Measurements from ENCODE around the gene HECA.
"Not testable (repeated sequence)": the region's sequence is repeated elsewhere in the genome, so short reads cannot be mapped to it uniquely, and the experiment has no call there.

Gene HECA, protein sequence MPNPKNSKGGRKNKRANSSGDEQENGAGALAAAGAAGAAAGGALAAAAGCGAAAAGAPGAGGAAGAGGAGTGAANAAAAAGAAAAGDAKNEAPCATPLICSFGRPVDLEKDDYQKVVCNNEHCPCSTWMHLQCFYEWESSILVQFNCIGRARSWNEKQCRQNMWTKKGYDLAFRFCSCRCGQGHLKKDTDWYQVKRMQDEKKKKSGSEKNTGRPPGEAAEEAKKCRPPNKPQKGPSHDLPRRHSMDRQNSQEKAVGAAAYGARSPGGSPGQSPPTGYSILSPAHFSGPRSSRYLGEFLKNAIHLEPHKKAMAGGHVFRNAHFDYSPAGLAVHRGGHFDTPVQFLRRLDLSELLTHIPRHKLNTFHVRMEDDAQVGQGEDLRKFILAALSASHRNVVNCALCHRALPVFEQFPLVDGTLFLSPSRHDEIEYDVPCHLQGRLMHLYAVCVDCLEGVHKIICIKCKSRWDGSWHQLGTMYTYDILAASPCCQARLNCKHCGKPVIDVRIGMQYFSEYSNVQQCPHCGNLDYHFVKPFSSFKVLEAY

DNA sequence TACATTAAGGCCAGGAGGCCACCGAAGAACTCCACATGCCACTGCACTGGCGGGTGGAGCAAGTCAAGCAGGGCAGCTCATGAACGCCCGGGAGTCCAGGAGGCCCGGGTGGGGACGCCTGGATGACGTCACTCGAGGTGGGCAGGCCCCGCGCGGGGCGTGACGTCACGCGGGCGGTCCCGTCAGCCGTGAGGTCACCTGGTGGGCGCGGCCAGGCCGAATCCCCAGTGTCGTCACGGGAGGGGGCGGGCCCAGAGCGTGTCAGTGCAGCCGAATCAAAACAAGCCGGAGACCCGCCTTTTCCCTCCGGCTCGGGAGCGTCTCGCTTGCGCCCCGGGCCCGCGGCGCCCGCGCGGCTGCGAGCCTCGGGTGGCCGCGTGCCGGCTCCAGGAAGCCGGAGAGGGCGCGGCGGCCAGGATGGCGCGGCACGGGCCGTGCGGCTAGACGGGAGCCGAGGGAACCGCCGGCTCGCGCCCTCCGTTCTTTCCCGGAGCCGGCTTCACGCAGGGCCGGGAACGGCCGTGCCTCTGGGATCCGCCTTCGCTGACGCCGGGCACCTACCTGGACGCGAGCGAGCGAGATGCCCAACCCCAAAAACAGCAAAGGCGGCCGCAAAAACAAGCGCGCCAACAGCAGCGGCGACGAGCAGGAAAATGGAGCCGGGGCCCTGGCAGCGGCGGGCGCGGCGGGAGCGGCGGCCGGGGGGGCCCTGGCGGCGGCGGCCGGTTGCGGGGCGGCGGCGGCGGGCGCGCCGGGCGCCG, at the start of gene HECA:
HECA (plus strand) TSS at position 264 of the 761 bp plus-strand sequence; CDS start at position 581, 317 bp downstream.
- peak; percentile 39 to 91 (median 83) for DNase-seq

DNA sequence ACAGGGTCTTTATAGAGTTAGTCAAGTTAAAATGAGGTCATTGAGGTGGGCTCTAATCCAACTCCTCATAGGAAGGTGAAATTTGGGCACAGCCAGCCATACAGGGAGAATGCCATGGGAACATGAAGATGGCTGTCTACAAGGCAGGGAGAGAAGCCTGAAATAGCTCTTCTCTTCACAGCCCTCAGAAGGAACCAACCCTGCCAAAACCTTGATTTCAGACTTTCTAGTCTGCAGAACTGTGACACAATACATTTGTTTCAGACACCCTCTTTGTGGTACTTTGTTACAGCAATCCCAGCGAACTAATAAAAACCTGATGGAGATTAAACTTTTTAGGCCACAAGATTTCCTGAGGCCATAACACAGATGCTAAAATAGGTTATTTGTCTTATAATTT, 43.1 kb upstream of the HECA start:
- peak in 1 of 14 donors; percentile 3 for DNase-seq

DNA sequence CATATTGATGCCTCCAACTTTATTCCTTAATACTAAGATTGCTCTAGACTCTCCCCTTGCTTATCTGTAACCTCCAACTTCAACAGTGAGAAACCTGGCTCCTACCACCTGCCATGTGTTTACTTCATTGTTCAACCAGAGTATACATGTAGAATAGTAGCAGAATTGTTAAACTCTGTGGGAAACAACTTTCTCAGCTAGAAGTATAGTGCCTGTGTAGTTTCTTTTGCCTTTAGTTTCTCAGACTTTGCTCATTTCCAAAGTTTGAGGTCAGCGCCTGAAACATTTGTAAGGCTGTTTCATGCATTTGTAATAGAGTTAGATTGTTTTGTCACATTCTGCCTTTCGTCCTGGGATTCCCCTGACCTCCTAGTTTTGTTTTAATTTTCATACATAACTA, 34.9 kb upstream of the HECA start:
- no peak for DNase-seq

DNA sequence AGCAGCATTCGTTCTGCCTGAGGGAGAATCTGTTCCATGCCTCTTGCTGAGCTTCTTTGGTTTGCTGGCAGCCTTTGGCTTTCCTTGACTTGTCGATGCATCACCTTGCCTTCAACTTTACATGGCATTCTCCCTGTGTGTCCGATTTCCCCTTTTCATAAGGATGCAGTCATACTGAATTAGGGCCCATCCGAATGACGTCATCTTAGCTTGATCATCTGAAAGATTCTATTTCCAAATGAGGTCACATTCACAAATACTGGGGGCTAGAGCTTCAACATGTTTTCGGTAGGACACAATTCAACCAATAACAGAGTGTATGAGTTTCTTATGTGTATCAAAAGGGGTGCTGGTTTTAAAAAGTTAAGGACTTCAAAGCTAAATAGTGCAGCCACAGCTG, 27.8 kb upstream of the HECA start:
- DNase-seq, result no peak

DNA sequence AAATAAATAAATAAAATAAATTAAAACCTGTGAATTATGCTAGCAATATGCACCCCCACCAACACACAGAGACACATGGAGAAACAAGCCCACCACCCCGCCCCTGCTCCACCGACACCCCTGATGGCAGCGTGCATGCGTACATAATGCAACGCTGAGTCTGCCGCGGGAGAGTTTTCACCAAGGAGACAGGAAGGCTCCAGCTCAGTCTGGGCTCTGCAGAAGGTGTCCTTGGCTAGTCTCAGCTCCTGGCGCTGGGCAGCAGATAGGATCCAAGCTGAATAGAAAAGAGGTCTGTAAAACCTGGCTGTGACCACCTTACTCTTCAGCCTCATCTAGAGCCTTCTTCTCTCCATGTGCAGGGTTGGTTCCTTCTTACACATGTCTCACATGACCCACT, 26.5 kb upstream of the HECA start:
- DNase-seq, result no peak

DNA sequence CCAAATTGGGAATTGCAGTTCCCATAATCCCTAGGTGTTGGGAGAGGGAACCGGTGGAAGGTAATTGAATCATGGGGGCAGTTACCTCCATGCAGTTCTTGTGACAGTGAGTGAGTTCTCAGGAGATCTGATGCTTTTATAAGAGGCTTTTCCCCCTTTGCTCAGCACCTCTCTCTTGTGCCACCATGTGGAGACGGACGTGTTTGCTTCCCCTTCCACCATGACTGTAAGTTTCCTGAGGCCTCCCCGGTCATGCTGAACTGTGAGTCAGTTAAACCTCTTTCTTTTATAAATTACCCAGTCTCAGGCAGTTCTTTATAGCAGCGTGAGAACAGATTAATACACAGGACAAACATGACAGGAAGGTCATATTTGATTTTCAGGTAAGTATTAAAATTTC, 25.3 kb upstream of the HECA start:
- no peak for DNase-seq

DNA sequence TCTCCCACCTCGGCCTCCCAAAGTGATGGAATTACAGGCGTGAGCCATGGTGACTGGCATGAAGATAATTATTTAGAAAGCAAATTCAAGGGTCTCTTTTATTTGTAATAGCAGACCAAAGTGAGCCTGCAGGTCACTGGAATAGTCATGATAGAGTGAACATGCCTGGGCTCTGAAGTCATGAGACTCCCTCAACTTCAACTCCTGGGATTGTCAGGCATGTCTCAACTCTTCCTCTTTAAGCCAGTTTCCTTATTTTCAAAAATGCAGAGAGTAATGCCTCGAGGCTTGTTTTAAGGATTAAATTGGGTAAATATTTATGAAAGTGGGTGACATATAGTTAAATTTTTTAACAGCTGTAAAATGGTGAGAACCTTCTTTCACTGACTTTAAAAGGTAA, 22.7 kb upstream of the HECA start:
- no peak for DNase-seq

DNA sequence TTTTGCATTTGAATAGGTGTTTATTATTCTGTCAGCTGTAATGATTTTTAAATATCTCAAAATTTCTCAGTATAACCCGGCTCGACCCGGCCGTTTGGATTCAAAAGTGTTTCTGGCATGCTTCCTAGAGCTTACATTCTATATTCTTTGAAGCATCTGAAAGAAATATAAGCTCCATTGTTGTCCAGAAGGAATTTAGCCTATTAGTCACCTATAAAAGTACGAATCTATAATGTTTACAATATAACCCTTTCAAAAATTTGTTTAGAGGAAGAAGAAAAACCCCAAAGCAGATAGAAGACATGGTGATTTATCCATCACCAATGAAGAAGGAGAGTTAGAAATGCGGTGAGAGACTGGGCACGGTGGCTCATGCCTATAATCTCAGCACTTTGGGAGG, 22.3 kb upstream of the HECA start:
- no peak for DNase-seq

DNA sequence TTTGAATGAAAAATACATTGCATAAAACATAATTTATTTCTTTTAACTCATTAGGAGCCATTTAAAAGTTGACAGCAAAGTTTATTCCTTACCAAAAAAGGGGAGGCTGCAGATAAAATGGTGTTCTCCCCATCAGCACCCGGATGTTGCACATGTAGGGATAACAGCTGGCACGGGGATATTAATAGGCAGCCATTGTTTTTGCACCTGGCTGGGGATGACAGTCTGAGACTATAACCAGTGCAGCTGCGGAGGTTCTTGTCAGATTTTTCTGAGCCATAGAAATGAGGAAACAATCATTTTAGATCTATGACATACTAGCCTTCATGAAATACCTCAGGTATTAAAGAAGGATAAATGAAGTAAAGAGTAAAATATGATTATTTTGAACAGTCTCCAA, 20.1 kb upstream of the HECA start:
- DNase-seq, result no peak

DNA sequence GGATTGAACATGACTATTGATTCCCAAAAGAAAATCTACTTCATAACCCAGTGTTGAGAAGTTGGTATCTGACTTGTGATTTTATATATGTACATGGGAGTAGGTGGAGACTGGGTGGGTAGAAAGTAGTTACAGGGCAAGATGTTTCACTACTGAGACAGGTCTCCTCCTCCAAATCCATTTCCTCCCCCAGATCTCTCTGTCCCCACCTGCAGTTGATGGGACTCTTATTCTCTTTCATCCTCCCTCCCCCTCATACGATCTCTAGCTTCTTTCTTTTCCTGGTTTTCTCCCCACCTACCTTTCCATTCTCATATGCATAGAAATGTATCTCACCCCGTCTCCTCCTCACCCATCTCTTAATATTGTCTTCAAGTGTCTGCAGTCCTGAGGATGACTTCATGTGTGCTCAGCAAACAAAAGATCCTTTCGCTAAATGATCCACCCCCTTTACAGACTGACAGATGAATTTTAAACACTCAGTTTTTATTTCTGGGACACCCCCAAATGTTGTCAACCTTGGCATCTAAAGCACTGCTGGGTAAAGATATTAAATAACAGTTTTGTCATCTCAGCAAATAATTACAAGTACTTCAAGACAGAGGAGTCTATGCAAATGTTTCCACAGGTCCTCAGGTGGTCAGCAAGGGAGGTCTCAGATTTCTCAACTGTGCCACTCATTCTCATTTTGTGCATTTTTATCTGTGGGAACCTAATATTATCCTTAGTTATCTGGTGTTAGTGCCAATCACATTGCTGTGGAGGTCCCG, 18.7 kb upstream of the HECA start:
- DNase-seq, result no peak

DNA sequence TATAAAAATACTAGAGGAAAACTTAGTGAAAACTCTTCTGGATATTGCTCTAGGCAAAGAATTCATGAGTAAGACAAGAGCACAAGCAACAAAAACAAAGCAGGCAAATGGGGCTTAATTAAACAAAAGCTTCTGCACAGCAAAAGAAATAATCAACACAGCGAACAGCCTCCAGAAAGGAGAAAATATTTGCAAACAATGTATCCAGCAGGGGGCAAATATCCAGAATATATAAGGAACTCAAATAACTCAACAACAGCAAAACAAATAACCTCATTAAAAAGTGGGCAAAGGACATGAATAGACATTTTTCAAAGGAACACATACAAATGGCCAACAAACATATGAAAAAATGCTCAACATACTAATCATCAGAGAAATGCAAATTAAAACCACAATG, 17.1 kb upstream of the HECA start:
- DNase-seq, result no peak

DNA sequence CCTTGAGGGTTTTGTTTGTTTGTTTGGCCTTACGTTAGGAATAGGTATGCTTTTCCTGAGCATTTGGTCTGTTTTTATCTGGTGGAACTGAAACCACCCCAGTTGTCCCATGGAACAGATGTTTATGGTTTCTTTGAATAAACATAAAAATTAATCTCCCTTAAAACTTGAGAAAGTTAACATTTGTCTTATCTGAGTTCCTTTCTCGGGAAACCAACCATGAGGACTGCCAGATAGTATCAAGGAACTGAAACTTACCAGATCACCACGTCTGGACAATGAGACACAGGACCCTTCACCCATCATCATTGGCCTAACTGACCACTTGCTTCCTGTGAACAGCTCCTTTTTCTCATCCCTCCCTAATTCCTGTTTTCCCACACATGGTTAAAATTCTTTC, 15.3 kb upstream of the HECA start:
- DNase-seq, result no peak

DNA sequence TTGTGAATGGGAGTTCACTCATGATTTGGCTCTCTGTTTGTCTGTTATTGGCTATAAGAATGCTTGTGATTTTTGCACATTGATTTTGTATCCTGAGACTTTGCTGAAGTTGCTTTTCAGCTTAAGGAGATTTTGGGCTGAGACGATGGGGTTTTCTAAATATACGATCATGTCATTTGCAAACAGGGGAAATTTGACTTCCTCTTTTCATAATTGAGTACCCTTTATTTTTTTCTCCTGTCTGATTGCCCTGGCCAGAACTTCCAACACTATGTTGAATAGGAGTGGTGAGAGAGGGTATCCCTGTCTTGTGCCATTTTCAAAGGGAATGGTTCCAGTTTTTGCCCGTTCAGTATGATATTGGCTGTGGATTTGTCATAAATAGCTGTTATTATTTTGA, 12.1 kb upstream of the HECA start:
- not testable (repeated sequence) for DNase-seq

DNA sequence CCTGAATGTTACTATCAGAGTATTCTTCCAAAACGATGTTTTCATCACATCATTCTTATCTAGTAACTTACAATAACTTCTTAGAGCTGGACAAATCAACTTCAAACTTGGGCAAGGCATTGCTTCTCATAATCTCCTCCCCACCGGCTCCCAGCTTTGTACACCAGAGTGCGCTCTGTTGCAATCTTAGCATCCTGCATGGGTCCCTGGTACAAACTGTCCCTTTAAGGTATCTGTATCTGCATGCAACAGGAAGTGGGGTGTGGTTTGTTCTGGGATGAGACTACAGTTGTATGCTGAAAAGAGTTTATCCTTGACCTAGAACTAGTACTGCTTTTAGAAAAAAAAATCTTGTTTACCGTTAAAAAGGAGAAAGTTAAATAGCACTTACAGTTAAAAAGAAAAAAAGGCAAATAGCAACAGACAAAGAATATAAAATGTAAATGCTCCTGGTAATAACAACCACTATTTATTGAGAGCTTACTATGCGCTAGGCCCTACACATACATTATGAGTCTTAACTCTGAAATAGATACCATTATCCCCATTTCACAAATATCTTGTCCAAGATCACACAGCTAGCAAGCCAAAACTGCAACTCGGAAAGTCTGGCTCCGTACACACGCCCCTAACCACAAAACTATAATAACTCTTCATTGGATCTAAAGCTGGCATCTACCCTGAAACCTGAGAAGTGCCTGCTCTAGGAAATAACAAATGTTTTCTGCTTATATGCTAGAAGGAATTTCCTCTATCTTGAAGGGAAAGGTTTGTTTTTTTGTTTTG, 9.8 kb upstream of the HECA start:
- DNase-seq, result no peak

DNA sequence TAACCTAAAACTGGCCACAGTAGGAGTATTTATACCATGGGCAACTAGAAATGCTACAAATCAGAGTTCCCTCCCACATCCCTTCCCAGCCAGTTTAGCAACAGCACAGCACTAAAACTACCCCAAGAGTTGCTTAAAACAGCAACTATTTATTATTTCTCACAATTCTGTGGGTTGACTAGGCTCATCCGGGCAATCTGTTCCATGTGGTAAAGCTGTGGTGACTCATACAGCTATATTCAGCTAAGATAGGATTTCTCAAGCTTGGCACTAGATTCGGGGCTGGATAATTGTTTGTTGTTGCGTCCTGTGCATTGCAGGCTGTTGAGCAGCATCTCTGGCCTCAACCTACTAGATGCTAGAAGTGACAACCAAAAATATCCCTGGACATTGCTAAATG, 8.6 kb upstream of the HECA start:
- no peak for DNase-seq

DNA sequence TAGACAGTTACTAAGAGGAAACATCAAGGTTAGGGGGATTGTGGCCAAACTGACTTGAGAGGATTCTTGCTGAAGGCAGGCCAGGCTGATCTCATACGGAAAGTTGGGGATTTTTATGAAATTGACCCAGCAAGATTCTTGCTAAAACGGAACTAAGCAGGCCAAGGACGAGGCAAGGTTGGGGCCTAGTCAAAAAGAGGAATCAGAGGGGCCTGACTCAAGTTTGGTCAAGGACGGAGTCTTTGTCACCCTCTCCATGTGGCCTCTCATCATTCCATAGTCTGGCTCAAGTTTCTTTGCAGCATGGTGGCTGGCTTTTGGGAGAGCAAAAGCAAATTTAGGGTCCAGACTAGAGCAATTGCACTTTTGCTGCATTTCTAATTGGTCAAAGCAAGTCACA, 7.9 kb upstream of the HECA start:
- no peak for DNase-seq

DNA sequence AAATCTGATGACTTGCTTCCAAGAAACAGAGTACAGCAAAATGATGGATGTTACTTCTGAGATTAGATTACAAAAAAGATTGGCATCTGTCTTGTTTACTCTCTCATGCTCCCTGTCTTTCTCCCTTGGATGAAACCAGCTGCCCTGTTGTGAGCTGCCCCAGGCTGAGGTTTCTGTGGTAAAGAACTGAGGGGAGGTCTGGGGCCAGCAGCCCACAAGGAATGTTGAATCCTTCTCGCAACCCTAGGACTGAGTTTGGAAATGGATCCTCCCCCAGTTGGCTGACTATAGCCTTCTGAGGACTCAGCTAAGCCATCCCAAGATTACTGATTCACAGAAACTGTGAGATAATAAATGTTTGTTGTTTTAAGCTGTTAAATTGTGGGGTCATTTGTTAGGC, 5.6 kb upstream of the HECA start:
- DNase-seq, result no peak

DNA sequence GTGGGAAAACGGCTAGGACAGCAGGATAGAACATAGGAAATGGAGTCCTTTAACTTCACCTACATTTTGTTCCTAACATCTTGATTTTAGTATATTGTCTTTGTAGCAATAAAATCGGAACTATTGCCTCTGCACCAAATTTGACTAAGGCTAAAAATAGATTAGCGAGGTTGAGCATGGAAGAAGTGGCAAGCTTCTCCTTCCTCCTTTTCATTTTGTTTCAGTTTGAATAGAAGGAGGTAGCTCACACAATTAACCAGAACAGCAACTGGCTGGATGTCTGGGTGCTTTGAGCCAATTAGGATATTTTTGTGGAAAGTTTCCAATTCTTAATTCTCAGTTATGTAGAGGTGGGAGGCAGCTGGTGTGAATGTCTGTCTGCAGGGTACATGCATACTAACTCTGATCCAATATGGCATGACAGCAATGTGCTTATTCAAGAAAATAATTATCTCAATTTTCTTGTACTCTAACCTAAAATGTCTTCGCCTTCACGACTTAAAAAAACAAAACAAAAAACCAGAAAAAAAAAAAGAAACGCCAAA, 3.1 kb upstream of the HECA start:
- peak in 1 of 14 donors; percentile 6 for DNase-seq

DNA sequence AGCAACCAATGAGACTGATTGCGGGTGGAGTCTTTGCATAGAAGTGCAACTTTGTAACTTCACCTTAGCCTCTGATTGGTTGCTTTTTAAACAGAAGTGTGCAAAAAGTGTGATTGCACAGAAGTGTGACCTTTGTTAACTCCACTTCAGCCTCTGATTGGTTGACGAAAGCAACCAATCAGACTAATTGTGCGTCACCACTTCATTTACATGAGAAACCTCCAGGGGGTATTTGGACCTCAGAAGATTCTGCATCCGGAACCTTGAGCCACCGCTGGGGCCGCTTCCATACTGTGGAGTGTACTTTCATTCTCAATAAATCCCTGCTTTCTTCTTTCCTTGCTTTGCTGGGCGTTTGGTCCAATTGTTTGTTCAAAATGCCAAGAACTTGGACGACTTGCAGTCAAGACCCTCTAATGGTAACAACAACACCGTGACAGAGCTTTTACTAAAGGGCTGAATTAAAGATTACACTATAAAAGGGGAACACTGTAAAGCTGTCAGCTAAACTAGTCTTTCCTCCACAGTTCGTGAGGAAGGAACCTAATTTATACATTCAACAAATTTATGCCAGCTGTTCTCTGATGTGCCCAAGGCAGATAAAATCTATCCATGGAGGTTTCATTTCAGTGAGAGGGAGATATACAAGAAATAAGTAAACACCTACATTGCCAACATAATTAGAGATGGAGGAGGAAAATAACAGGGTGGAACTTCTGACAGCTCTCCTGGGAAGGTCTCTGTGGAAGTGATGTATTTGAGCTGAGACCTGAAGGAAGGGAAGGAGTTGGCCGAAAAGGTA, 1.4 kb upstream of the HECA start:
- peak in 2 of 14 donors; percentile 21 to 26 for DNase-seq

DNA sequence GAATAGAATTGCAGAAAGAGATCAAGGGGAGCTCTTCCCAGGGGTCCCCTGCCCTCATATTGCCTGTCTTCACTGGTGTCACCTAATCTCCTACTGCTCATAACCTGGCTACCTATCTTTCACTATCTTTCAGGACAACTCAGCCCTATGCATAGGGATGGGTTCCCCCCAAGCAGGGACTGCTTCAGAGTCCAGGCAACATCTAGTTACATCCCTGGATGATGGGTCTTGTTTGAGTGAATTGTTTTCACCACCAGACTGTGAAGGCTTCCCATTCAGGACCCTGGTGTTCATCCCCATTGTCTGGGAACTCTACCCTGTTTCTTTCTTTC, 850 bp upstream of the HECA start:
- DNase-seq, result peak in 1 of 14 donors; percentile 15

Data from C1 segment of cervical spinal cord (tissue), 14 donors.